ENCODE data around the gene SPATA20. TPM values are rescaled to one million over a fixed set of nuclear protein-coding genes. Genes with fewer than 3 reads are reported as not detected.

The SPATA20 gene
- total RNA-seq, 1 donor from 2014 or later, result 58.1 TPM

- no peaks in the 10 kb centered on the region for H3K36me3 Mint-ChIP-seq (ENCODE audit: unreplicated experiment)
- peak overlapping the region; percentile 77 for H3K4me3 Mint-ChIP-seq (ENCODE audit: unreplicated experiment)
- no peak for DNase-seq (ENCODE audit: extremely low spot score, unreplicated experiment)
- H3K9me3 Mint-ChIP-seq (ENCODE audit: unreplicated experiment), result no peaks in the 10 kb centered on the region
- TF ChIP-seq, protein P1, sequence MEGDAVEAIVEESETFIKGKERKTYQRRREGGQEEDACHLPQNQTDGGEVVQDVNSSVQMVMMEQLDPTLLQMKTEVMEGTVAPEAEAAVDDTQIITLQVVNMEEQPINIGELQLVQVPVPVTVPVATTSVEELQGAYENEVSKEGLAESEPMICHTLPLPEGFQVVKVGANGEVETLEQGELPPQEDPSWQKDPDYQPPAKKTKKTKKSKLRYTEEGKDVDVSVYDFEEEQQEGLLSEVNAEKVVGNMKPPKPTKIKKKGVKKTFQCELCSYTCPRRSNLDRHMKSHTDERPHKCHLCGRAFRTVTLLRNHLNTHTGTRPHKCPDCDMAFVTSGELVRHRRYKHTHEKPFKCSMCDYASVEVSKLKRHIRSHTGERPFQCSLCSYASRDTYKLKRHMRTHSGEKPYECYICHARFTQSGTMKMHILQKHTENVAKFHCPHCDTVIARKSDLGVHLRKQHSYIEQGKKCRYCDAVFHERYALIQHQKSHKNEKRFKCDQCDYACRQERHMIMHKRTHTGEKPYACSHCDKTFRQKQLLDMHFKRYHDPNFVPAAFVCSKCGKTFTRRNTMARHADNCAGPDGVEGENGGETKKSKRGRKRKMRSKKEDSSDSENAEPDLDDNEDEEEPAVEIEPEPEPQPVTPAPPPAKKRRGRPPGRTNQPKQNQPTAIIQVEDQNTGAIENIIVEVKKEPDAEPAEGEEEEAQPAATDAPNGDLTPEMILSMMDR (IDR thresholded peaks at IDR 0.05), result no peak
- H3K27me3 Mint-ChIP-seq (ENCODE audit: unreplicated experiment), result no peaks in the 10 kb centered on the region
- H3K4me1 Mint-ChIP-seq (ENCODE audit: unreplicated experiment), result peaks cover 12% of the 10 kb centered on the region
- no peak overlapping the region for H3K27ac Mint-ChIP-seq (ENCODE audit: unreplicated experiment)
Measured at GRCh38 chr17:50541402-50541715, 5.6 kb upstream of the SPATA20 start.

DNA sequence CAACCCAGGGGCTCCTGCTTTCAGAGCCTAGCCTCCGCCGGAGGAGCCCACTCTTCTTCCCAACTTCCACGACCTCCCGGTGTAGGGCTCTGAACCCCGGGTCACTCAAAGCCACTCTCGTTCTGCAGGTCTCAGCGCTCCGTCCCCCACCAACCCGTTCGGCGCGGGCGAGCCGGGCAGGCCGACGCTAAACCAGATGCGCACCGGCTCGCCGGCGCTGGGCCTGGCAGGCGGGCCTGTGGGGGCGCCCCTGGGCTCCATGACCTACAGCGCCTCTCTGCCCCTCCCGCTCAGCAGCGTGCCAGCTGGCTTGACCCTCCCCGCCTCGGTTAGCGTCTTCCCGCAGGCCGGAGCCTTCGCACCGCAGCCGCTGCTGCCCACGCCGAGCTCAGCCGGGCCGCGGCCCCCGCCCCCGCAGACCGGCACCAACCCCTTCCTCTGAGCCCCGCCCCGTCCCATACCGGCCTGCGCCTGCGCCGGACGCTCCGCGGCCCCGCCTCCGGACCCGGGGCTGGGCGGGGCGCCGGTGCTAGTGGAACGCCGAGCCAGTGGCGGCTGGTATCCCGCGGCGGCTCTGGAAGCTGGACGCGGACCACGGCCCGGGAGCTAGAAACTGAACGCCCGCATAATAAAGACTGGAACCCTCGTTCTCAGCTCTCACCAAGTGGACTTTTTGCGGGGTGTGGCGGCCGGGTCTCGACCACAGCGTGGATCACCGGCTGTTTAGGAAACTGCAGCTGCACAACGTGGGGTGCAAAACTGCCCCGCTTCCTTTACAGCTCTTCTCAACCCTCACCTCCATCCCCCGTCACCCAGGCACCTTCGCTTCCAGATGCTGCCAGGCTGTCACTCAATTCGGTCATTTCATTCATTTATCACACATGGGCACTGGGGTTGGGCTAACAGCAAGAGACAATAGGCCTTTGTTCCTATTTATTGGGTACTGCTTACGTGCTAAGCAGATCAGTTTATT lies 5.0 kb upstream of the SPATA20 start:
- Mint-ChIP-seq H3K27ac (ENCODE audit: unreplicated experiment) (peak overlapping the region; percentile 50), H3K36me3 (ENCODE audit: unreplicated experiment) (no peaks in the 10 kb centered on the region), H3K4me3 (ENCODE audit: unreplicated experiment) (peak overlapping the region; percentile 77), H3K9me3 (ENCODE audit: unreplicated experiment) (no peaks in the 10 kb centered on the region), H3K4me1 (ENCODE audit: unreplicated experiment) (peaks cover 14% of the 10 kb centered on the region), H3K27me3 (ENCODE audit: unreplicated experiment) (no peaks in the 10 kb centered on the region)
- DNase-seq (ENCODE audit: extremely low spot score, unreplicated experiment), result peak; percentile 96
- TF ChIP-seq, protein P1 (IDR thresholded peaks at IDR 0.05), result peak; percentile 29

- Mint-ChIP-seq H3K9me3 (ENCODE audit: unreplicated experiment) (no peaks in the 10 kb centered on the region), H3K4me3 (ENCODE audit: unreplicated experiment) (no peak overlapping the region), H3K27me3 (ENCODE audit: unreplicated experiment) (no peaks in the 10 kb centered on the region), H3K4me1 (ENCODE audit: unreplicated experiment) (peaks cover 18% of the 10 kb centered on the region), H3K36me3 (ENCODE audit: unreplicated experiment) (no peaks in the 10 kb centered on the region), H3K27ac (ENCODE audit: unreplicated experiment) (no peak overlapping the region)
- DNase-seq (ENCODE audit: extremely low spot score, unreplicated experiment), result no peak
- TF ChIP-seq, protein P1 (IDR thresholded peaks at IDR 0.05), result no peak
Measured at GRCh38 chr17:50542795-50543774, 3.9 kb upstream of the SPATA20 start.

DNA sequence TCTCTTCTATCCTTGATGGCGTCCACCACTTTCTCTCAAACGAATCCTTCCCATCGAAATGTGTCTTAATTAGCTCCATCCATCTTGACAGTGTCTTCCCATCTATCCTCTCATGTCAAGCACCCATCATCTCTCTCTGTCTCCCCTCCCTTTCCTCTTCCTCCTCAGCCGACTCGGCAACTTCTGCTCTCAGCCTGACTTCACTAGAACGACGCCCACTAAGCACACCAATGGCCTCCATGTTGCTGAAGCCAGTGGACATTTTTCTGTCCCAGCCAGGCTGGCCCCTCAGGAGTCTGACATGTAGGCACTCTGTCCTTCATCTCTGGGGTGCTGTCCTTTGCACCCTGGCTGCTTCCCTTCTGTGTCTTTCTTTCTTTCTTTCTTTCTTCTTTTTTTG lies 2.5 kb upstream of the SPATA20 start:
- Mint-ChIP-seq H3K36me3 (ENCODE audit: unreplicated experiment) (no peaks in the 10 kb centered on the region), H3K27ac (ENCODE audit: unreplicated experiment) (no peak overlapping the region), H3K9me3 (ENCODE audit: unreplicated experiment) (no peaks in the 10 kb centered on the region), H3K4me1 (ENCODE audit: unreplicated experiment) (peaks cover 20% of the 10 kb centered on the region), H3K4me3 (ENCODE audit: unreplicated experiment) (no peak overlapping the region), H3K27me3 (ENCODE audit: unreplicated experiment) (no peaks in the 10 kb centered on the region)
- TF ChIP-seq, protein P1 (IDR thresholded peaks at IDR 0.05), result no peak
- no peak for DNase-seq (ENCODE audit: extremely low spot score, unreplicated experiment)
